SU-DHL-6 (cell line): ENCODE data around the gene CLPX.

Source experiments
- CTCF ChIP-seq: fragments of 200-600 bp; sonication (generic); IDR thresholded peaks from one replicate; pipeline ENCODE4 v1.5.1; 2017; ENCODE audit warnings: antibody characterized with exemption, mild to moderate bottlenecking, low read length, moderate library complexity; ENCODE audit not compliant: insufficient read depth, poor library complexity, severe bottlenecking
- EZH2phosphoT487 ChIP-seq: fragments of 200-600 bp; sonication (generic), shearing (Covaris generic); conservative IDR thresholded peaks from 2 replicates; pipeline ENCODE4 v1.6.1; 2018; ENCODE audit warnings: mild to moderate bottlenecking, antibody characterized with exemption, low read length, moderate library complexity, mixed read lengths

GRCh38 chr15:65115086-65115485 is 70.1 kb downstream of the CLPX start, which contains the start of gene UBAP1L:
- TF ChIP-seq CTCF (no peak), EZH2phosphoT487 (no peak)
